HTR-8/SVneo (cell line): ENCODE data around the gene SPON1.

Experiments
- DNase-seq: peaks from one replicate; pipeline ENCODE4 v3.0.0; 2011; ENCODE audit warnings: low spot score, mixed read lengths; ENCODE audit not compliant: insufficient read length
- FAIRE-seq: peaks from 2 replicates; lab custom pipeline; 2011; peaks lifted over from hg19 to GRCh38; lab: Jason Lieb, UNC

Gene SPON1

GRCh38 chr11:13942971-13943381 lies 19.5 kb upstream of the SPON1 start:
- FAIRE-seq (no peak), DNase-seq (peak; percentile 21)

- no peak for FAIRE-seq
- no peak for DNase-seq
These were observed 18.5 kb upstream of the SPON1 start for GRCh38 chr11:13944016-13944415.

DNA sequence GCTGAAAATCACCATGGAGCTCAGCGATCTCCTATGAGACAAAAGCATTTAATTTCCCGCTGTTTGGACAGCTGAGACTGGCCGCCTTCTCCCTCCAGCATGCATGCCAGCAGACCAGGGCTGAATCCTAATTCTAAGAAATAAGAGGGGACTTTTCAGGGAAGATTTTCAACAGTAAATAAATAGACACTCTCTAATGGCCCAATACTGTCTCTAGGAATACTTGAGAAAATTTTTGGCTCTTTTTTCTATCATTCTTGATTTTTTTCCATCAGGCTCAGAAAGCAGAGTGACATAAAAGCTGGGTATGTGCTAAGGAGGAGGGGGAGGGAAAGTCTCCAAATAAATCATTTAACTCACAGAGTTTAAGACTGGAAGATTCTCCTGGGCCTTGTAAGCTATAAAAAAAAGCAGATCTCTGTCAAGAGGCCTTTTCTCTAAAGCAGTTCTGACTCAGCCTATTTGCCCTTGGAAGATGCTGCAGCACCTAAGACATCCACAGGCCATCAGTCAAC lies 17.6 kb upstream of the SPON1 start:
- FAIRE-seq, result no peak
- no peak for DNase-seq

DNA sequence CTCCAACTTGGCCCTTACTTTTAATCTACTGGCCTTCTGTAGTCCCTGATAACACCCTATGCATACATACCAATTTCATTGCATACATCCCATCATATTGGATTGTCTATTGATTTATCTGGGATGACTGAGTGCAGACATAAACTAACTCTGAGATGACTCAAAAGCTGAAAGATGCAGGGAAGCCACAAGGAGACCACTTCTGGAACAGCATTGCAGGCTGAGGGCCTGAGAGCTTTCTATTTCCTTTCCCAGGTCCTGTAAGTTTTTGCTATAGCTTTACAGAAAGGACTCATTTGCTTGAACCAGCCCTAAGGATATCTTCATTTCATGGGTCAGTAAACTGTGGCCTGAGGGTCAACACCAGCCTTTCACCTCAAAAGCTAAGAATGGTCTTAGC lies 15.1 kb upstream of the SPON1 start:
- DNase-seq (no peak), FAIRE-seq (no peak)

DNA sequence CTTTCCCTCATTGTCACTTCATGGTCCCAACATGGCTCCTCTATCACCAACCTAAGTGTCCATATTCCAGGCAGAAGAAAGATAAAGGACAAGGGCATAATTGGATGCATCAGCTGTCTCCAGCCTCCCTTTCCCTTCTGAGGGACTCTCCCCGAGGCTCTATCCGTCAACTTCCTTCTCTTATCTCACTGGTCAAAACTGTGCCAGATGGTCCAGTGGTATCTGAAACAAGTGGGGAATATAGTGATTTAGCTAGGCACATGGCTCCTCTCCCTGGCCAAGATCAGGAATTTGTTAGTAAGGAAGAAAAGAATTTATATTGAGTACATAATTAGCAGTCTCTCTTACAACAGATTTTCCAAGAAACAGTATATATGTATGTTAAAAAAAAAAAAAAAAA lies 12.6 kb upstream of the SPON1 start:
- DNase-seq (no peak), FAIRE-seq (no peak)

DNA sequence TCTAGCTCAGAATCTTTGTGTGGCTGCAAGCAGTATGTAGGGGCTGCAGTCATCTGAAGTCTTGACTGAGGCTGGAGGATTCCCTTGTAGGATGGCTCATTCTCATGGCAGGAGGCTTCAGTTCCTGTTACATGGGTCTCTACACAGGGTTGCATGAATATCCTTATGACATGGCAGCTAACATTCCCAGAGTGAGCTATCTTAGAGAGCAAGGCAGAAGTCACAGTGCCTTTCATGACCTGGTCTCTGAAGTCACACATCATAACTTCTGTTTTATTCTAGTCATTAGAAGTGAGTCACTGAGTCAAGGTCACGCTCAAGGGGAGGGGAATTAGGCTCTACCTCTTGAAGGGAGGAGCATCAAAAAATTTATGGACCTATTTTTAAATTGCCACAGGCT lies 10.3 kb upstream of the SPON1 start:
- DNase-seq, result no peak
- FAIRE-seq, result no peak

GRCh38 chr11:13952668-13953067 lies 9.9 kb upstream of the SPON1 start:
- FAIRE-seq, result no peak
- no peak for DNase-seq

GRCh38 chr11:13954591-13954990 lies 7.9 kb upstream of the SPON1 start:
- no peak for FAIRE-seq

DNA sequence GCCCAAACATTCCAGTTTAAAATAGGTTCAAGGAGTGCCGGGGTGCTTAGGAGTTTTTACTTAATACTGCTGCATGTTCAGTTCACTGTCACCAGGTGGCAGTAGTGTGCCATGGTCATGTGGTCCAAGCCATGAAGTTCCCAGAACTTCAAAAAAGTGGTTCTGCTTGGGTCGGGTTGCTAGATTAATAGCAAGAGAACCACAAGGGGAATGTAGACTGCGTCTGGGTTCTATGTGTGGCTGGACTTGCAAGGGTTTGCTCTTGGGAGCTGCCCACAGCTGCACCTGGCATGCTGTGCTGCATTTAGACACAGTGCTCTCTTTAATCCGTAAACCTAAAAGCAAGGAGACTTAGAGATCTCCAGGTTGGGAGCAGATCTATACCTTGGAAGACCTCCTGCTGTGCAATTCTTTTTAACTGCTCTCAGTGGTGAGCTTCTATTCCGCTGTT lies 6.5 kb upstream of the SPON1 start:
- DNase-seq, result peak; percentile 25
- FAIRE-seq, result peak; percentile 44

More at GRCh38 chr11:13954591-13954990, 7.9 kb upstream of the SPON1 start:
- no peak for DNase-seq

DNA sequence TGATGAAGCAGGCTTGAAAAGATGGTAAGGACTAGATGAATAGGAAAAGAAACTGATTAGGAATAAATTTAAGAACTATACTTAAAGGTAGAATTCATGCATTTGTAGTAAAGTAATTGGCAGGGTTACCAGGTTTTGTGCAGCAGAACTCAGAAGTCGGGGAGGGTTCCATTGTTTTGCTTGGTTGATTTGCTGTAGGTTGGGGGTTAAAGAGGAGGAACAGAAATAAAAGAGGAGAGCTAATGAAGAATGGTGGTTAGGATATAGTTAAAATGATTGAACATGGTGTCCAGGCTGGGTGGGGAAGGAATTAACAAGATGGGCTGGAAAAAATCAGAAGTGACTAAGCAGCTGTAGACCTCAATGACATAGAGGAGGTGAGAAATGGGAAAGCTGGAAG lies 5.5 kb upstream of the SPON1 start:
- DNase-seq (no peak), FAIRE-seq (no peak)

DNA sequence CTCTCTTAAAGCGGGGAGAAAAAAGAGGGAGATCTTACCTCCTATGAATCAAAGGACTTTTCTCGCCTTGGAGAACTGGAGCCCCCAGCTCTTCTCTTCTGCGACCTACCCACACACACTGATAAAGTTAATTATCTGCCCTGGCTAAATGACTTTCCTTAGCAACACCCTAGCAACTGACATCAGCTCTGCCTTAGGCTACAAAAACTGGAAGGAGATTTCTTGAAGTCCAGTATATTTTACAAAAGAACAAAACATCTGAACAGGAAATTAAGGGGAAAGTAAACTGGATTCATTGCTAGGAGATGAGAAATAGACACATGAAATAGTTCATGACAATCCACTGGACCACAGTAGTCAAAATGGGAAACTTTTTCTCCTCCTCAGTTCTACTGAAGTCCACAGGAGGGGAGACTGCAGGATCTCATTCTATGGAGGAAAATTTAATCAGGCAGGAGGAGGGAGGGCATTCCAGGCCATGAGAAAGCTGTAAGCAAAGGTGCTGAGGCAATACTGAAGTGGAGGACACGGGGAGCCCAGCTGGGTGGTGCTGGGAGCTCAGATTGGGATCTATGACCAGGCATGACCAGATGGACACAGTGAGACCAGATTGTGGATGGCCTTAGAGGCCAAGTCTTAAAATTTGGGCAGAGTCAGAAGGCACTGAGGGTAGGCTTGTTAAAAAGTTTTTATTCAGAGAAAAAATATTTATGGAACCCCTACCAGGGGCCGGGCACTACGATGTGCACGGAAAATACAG lies 3.7 kb upstream of the SPON1 start:
- no peak for FAIRE-seq
- no peak for DNase-seq

DNA sequence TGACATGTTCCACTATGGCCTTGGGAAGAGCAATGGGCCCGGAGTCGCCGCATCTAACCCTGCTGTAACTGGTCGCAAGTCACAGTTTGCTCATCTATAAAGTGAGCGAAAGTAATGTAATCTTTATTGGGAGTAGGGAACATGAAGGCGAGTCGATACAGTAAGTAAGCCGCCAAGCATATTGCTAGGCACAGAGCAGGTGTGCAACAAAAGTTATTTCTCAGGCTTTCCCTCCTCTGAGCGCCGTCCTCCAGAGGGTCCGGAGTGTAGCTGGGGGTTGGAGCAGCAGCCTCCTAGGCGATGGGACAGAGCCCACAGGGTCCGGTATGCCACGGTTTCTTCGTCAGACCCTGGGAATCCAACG lies 343 bp upstream of the SPON1 start:
- FAIRE-seq (no peak), DNase-seq (no peak)

DNA sequence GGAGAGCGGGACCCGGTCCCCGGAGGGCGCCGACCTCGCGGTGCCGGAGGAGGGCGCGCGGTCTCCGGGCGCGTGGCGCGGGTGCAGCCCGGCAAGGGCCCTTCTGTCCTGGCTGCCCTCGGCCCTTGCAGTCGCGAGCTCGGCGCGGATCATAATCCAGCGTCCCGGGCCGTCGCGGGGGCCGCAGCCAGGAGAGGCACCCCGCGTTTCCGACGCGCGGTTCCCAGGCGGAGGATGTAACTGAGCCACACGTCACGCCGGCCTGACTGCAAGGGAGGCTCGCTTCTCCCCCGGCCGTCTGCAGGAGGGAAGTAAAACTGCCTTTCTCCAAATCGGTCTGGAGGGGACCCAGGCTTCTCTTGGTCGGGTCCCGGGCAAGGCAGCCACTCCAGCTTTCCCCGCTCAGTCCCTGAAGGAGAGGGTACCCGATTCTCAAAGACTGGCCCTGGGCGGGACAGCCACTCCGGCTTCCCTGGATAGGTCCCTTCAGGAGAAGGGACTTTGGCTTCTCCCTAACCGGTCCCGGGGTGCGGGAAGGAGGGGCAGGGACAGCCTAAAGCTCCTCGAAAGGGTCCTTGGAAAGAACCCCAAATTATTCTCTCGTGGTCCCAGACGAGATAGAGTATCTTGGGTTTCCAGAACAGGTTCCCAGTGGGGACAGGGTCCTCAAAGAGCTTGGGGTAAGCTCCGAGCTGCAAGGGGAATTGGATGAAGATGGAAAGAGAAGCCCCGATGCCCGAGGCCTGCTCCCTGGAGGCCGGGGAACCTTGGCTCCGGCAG lies 836 bp downstream of the SPON1 start:
- DNase-seq, result no peak
- FAIRE-seq, result no peak

DNA sequence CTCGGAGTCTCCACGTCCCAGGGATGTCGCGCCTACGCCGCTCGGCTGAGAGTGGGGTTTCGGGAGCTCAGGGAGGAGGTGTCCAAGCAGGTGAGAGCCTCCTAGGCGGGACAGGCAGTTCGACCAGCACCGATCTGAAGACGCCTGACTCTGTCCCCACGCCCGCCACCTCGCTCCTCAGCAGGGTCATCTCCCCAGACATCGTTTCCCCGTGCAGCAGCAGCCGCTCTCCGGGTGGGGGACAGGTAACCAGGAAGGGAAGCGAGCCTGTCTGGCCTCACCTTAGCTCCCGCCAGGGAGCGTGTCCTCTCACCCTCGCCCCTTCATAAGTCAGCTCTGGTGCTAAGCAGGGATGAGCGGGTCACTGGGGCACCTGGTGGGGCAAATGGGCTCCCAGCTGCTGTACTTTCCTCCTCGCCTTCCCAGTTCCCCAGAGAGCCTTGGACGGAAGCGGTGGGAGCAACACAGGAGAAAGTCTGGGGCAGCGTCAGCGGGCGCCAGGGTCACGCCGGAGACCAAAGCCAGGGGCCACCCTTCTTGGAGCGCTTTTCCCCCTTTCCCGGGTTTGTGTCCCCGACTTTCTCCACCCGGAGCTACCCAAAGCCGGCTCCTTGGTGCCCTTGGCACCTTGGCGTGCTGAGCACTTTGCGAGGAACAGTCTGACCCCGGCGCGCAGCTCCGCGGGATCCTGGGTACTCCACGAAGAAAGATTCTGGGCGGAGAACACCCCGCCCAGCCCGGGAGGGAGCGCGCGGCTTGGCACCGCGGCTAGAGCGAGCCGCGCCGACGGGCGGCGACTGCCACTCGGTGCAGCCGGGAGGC lies 1.6 kb downstream of the SPON1 start:
- no peak for FAIRE-seq
- DNase-seq, result no peak

DNA sequence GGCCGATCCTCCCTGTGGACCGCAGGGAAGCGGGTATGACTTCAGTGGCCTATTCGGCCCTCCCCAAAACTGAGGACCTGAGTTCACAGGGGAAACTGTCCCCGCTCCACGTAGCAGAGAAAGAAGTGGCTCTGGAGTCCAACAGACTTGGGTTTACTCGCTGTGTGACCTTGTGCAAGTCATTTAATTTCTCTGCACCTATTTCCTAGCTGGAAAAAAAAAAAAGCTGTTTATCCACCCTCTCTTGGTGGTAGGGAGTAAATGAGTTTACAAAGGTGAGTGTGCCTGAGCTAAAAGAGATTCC lies 2.2 kb downstream of the SPON1 start:
- FAIRE-seq (no peak), DNase-seq (no peak)

GRCh38 chr11:13965337-13965736 lies 2.8 kb downstream of the SPON1 start:
- FAIRE-seq (no peak), DNase-seq (no peak)

- no peak for DNase-seq
- FAIRE-seq, result no peak
These were observed 3.5 kb downstream of the SPON1 start for GRCh38 chr11:13966013-13966412.

DNA sequence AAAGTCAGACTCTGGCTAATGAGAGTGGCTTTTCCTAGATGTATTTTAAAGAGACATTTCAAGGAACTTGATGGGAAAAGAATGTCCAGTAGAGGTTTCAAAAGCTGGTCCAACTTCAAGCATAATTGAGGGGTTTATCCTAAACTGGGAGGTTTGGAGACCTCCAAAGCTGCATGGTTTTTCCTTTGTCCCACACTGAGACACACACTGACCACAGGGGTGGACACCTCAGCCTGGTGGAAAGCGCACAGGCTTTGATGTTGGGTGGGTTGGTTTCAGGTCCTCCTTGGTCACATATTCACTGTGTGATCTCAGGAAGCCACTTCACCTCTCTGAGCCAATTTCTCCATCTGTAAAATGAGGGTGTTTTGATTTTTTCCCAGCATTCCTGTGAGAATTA lies 4.0 kb downstream of the SPON1 start:
- FAIRE-seq (no peak), DNase-seq (no peak)

GRCh38 chr11:13970986-13971385 lies 8.5 kb downstream of the SPON1 start:
- FAIRE-seq, result no peak
- peak; percentile 18 for DNase-seq

GRCh38 chr11:13972043-13972910 lies 9.8 kb downstream of the SPON1 start:
- no peak for DNase-seq
- no peak for FAIRE-seq
